ENCODE results near the gene ALS2CL. TPM values are rescaled to one million over a fixed set of nuclear protein-coding genes. Genes with fewer than 3 reads are reported as not detected.

The ALS2CL gene
- total RNA-seq, 4 donors from 2014 or later: 4.8 to 10.4 (median 9.6) TPM

- peaks cover 0 to 34% (median 5%) of the 10 kb centered on the region in 3 donors for H3K4me1 ChIP-seq
- no peaks in the 10 kb centered on the region for H3K9me3 ChIP-seq
- no peak for ATAC-seq
- H3K27me3 ChIP-seq: no peaks in the 10 kb centered on the region
- TF ChIP-seq EP300 (IDR thresholded peaks at IDR 0.05) (no peak), CTCF (IDR thresholded peaks at IDR 0.05) (no peak), POLR2AphosphoS5 (IDR thresholded peaks at IDR 0.05) (no peak), POLR2A (IDR thresholded peaks at IDR 0.05) (no peak)
- 73 to 81% methylated on average over 6 to 13 of the region's 23 CpGs for WGBS, 2 donors (ENCODE audit: low coverage in 1 of 2)
- no peaks in the 10 kb centered on the region for H3K36me3 ChIP-seq
- no peak overlapping the region for H3K4me3 ChIP-seq
- no peak overlapping the region for H3K27ac ChIP-seq
Measured at GRCh38 chr3:46664971-46665762, 28.3 kb downstream of the ALS2CL start.

DNA sequence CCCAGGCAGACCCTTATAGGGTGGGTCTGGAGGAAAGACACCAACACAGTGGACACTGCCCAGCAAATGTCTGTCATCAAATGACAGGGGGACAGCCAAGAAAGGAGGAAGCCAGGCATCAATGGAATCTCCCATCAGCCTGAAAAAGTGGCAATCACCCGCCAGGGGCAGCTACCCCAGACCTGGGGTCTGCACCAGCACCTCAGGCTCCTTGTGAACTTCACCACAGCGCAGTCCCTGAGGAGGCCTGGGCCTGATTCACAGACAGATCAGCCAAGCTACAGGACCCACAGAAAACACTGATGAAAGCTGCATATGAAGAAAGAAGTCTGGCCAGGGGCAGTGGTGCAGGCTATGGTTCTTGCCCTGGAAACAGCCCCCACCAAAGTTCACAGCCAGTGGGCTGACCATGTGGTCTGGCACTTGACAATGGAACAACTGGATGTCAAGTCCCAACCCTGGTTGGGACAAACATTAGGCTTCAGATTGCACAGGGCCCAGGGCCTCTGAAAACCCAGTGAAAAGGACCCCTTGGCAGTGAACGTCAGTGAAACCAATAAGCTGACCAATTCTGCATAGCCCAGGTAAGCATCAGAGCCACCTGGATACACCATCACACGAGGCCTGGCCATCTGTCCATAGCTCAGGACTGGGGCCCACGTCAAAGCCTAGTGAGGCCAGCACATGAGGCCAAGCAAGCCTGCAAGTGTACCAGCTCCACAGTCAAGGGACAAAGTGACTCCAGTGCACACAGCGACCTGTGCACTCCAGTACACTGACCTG lies 29.1 kb downstream of the ALS2CL start:
- TF ChIP-seq POLR2A (IDR thresholded peaks at IDR 0.05): no peak
- TF ChIP-seq POLR2AphosphoS5 (IDR thresholded peaks at IDR 0.05): no peak
- no peak for TF ChIP-seq CTCF (IDR thresholded peaks at IDR 0.05)
- no peak for TF ChIP-seq EP300 (IDR thresholded peaks at IDR 0.05)
- no peaks in the 10 kb centered on the region for H3K36me3 ChIP-seq
- ATAC-seq: no peak
- no peak overlapping the region for H3K4me3 ChIP-seq
- WGBS, 2 donors (ENCODE audit: low coverage in 1 of 2): 67% methylated on average over 1 of the region's 6 CpGs; no CpG with 5 or more reads in 1 of the 2 donors
- H3K27me3 ChIP-seq: no peaks in the 10 kb centered on the region
- no peaks in the 10 kb centered on the region for H3K9me3 ChIP-seq
- peaks cover 0 to 34% (median 5%) of the 10 kb centered on the region in 3 donors for H3K4me1 ChIP-seq
- no peak overlapping the region for H3K27ac ChIP-seq

GRCh38 chr3:46663591-46664135 lies 29.8 kb downstream of the ALS2CL start:
- 60 to 80% methylated on average over 5 to 6 of the region's 8 CpGs for WGBS, 2 donors (ENCODE audit: low coverage in 1 of 2)
- peaks cover 0 to 34% (median 5%) of the 10 kb centered on the region in 3 donors for H3K4me1 ChIP-seq
- no peaks in the 10 kb centered on the region for H3K9me3 ChIP-seq
- TF ChIP-seq POLR2AphosphoS5 (IDR thresholded peaks at IDR 0.05): no peak
- peak in 1 of 4 experiments; percentile 17 for TF ChIP-seq CTCF (IDR thresholded peaks at IDR 0.05)
- no peak overlapping the region for H3K4me3 ChIP-seq
- no peaks in the 10 kb centered on the region for H3K36me3 ChIP-seq
- no peaks in the 10 kb centered on the region for H3K27me3 ChIP-seq
- ATAC-seq: no peak
- no peak overlapping the region for H3K27ac ChIP-seq

DNA sequence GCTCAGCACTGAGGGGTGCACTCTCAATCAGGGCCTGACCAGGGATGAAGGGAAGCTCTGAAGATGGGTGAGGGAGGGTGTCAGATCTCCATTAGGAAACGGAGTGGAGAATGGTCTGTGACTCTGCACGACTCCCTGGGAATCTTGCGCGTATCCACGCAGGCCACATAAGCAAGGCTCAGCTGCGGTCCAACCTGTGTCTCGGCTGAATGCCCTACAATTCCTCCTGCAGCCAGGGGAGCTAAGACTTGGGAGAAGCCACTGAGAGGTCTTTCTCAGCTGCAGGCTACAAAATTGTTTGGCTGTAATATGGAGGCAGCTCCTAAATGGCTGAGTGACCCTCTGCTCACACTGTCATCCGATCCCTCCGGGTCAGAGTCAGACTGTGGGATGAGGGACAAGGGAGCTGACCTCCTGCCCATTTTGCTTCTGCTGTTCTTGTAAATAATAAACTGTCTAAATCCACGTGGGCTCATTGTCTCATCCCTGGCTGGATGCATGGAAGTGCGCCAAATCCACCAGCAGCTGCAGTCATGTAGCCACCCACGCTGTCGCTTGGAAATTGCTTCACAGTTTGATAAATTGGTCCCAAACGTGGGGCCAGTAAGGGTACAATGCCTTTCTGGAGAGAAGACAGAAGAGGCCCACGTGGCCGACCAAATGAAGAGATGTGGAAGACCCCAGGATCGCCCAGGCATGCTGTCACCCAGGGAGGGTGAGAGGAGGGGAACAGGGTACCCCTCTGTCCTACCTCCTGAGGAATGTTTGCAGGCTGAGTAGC lies 30.5 kb downstream of the ALS2CL start:
- no peaks in the 10 kb centered on the region for H3K27me3 ChIP-seq
- TF ChIP-seq EP300 (IDR thresholded peaks at IDR 0.05) (no peak), CTCF (IDR thresholded peaks at IDR 0.05) (no peak)
- no peaks in the 10 kb centered on the region for H3K36me3 ChIP-seq
- ATAC-seq: peak; percentile 26
- peaks cover 0 to 34% (median 5%) of the 10 kb centered on the region in 3 donors for H3K4me1 ChIP-seq
- H3K9me3 ChIP-seq: no peaks in the 10 kb centered on the region
- 47 to 48% methylated on average over 3 to 11 of the region's 17 CpGs for WGBS, 2 donors (ENCODE audit: low coverage in 1 of 2)
- no peak overlapping the region for H3K27ac ChIP-seq
- H3K4me3 ChIP-seq: no peak overlapping the region

Measured in gastroesophageal sphincter (tissue), 4 donors.